Neutrophil (primary cell): ENCODE measurements around the gene PKP4.

ENCODE experiments used
- H3K27ac ChIP-seq: fragments of 200-600 bp; sonication (generic); 2 replicates; pipeline ENCODE4 v1.5.1; 2016; ENCODE audit warnings: mild to moderate bottlenecking, moderate library complexity
- H3K27me3 ChIP-seq: fragments of 200-600 bp; sonication (generic); 2 replicates; pipeline ENCODE4 v1.6.0; 2016; ENCODE audit warnings: mild to moderate bottlenecking
- H3K36me3 ChIP-seq: fragments of 200-600 bp; sonication (generic); 2 replicates; pipeline ENCODE4 v1.5.1; 2017
- H3K4me1 ChIP-seq, 2 experiments: fragments of 200-600 bp in 1 of 2; sonication (generic) in 1 of 2; 1 replicate in 1 of 2; 2 replicates in 1 of 2; pipeline versions ENCODE4 v1.5.1 to v1.6.1; 2013 to 2016; ENCODE audit warnings: low read depth in 1 of 2, low read length in 1 of 2, mild to moderate bottlenecking in 1 of 2, moderate library complexity in 1 of 2; ENCODE audit not compliant: control insufficient read depth in 1 of 2, insufficient read depth in 1 of 2
- H3K4me3 ChIP-seq, 2 experiments: fragments of 200-600 bp in 1 of 2; sonication (generic) in 1 of 2; 1 replicate in 1 of 2; 2 replicates in 1 of 2; pipeline ENCODE4 v1.5.1; 2013 to 2016; ENCODE audit warnings: low read depth in 1 of 2, low read length in 1 of 2, mild to moderate bottlenecking in 1 of 2, moderate library complexity in 1 of 2
- H3K9me3 ChIP-seq: fragments of 200-600 bp; sonication (generic); 2 replicates; pipeline ENCODE4 v1.5.1; 2016
- CTCF ChIP-seq: fragments of 200-600 bp; sonication (generic); IDR thresholded peaks from 2 replicates; pipeline ENCODE4 v1.5.1; 2016; ENCODE audit warnings: antibody characterized with exemption

Gene PKP4

DNA sequence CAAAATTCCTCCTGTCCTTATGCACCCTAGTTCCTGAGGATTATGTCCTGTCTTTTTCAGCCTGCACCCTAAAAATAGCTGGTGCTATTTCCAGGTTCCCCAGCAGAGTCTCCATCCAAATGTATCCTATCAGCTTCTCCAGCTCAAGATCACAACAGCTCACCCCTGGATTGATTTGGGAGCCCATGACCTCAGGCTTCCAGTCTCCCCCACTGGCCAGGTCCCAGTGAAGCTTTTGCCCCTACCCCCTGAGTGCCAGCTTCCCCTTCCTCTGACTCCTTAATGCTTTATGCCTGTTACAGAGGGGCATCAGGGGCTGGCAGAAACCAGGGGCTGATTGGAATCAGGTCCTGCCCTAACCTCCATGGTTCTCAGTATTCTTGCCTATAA, 261.4 kb downstream of the PKP4 start:
- no peaks in the 10 kb centered on the region for H3K36me3 ChIP-seq
- H3K27ac ChIP-seq, result no peak overlapping the region
- no peaks in the 10 kb centered on the region for H3K4me1 ChIP-seq
- H3K4me3 ChIP-seq, result no peak overlapping the region
- no peaks in the 10 kb centered on the region for H3K9me3 ChIP-seq
- TF ChIP-seq CTCF, result no peak
- H3K27me3 ChIP-seq, result no peaks in the 10 kb centered on the region

DNA sequence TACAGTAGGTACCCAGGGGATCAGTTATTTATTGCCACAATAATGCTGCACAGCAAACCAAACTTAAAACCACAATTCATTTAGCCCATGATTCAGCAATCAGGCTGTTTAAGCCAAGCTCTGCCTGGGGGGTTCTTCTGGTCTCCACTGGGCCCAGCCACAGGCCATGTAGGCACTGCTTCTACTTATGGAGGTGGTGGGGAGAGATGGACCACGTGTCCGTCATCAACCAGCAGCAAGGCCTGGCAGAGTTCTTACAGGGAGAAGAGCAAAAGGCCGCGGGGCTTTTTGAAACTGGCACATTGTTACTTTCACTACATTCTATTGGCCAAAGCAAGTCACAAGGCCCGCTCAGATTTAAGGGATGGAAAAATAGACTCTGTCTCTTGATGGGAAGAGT, 262.1 kb downstream of the PKP4 start:
- Histone ChIP-seq H3K27ac (no peak overlapping the region), H3K9me3 (no peaks in the 10 kb centered on the region), H3K27me3 (no peaks in the 10 kb centered on the region), H3K4me1 (no peaks in the 10 kb centered on the region), H3K36me3 (no peaks in the 10 kb centered on the region), H3K4me3 (no peak overlapping the region)
- TF ChIP-seq CTCF, result no peak

- Histone ChIP-seq H3K4me3 (no peak overlapping the region), H3K27ac (no peak overlapping the region)
Observed at GRCh38 chr2:158719403-158719802, 262.7 kb downstream of the PKP4 start.

GRCh38 chr2:158722266-158723105, 265.7 kb downstream of the PKP4 start:
- no peak overlapping the region for H3K27ac ChIP-seq
- H3K4me3 ChIP-seq, result no peak overlapping the region
- no peak for TF ChIP-seq CTCF
- H3K27me3 ChIP-seq, result no peaks in the 10 kb centered on the region
- no peaks in the 10 kb centered on the region for H3K36me3 ChIP-seq
- no peaks in the 10 kb centered on the region for H3K9me3 ChIP-seq
- H3K4me1 ChIP-seq, result no peaks in the 10 kb centered on the region

More at GRCh38 chr2:158719403-158719802, 262.7 kb downstream of the PKP4 start:
- no peaks in the 10 kb centered on the region for H3K36me3 ChIP-seq
- no peak for TF ChIP-seq CTCF
- H3K27me3 ChIP-seq, result no peaks in the 10 kb centered on the region
- no peaks in the 10 kb centered on the region for H3K4me1 ChIP-seq
- H3K9me3 ChIP-seq, result no peaks in the 10 kb centered on the region

DNA sequence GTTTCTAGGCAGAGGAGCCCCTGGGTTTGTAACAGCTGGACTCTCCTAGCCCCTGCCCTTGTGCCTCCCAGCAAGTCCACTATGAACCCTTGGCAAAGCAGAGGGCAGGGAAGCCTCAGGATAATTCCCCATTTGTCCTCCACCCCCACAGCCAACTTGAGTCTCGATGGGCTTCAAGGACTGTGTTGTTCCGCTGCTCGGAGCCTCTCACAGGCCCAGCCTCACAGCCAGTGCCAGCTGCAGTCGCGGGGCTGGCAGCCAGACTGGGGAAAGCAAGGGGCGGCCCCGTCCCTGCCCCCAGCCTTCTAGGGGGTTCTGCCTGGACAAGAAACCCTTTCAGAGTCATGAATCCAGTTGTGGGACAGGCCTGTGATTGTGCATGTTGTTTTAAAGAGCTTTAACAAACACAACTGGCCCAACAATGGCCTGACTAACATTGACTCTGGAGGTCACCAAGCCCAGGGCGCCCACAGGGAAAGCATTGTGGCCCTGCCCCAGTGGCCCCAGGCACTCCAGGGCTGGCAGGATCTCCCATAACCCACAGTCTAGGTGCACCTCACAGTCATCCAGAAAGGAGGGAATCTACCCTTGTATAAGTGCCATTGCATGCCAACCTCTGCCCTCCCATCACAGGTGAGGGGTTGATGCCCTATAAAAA, 266.6 kb downstream of the PKP4 start:
- Histone ChIP-seq H3K36me3 (no peaks in the 10 kb centered on the region), H3K4me1 (no peaks in the 10 kb centered on the region), H3K9me3 (no peaks in the 10 kb centered on the region), H3K27me3 (no peaks in the 10 kb centered on the region), H3K4me3 (no peak overlapping the region), H3K27ac (no peak overlapping the region)
- TF ChIP-seq CTCF, result no peak
